Astrocyte of the cerebellum (primary cell): ENCODE data around the gene OR51S1.
"Not testable (repeated sequence)": the region's sequence is repeated elsewhere in the genome, so short reads cannot be mapped to it uniquely, and the experiment has no call there.

Source experiments
- DNase-seq: peaks from one replicate; pipeline ENCODE4 v3.0.0-alpha.2; 2011; ENCODE audit warnings: low read depth
- H3K4me3 ChIP-seq: 2 replicates; pipeline ENCODE4 v1.5.1; 2011; ENCODE audit warnings: mild to moderate bottlenecking, low read depth, low read length, moderate library complexity
- in situ Hi-C: cut with HindIII; loops from 2 replicates; pipeline ENCODE4 v1.10.0; 2017; ENCODE audit warnings: low sequenced_read_pairs
- TF ChIP-seq, protein P1 (sequence below): IDR thresholded peaks from 2 replicates; pipeline ENCODE4 v1.5.1; 2012; ENCODE audit warnings: low read length, low read depth, moderate library complexity, mild to moderate bottlenecking; ENCODE audit errors: missing control alignments

Gene OR51S1

GRCh38 chr11:4882543-4882942, 33.5 kb upstream of the OR51S1 start:
- in situ Hi-C loops, result no loop called here

GRCh38 chr11:4881860-4882500, 33.0 kb upstream of the OR51S1 start, which contains the start of gene OR51T1:
OR51T1 (plus strand) TSS chr11:4881900; CDS start chr11:4881900, 0 bp downstream.
- in situ Hi-C loops, result no loop called here
- peak; percentile 56 for DNase-seq
- TF ChIP-seq, protein P1, sequence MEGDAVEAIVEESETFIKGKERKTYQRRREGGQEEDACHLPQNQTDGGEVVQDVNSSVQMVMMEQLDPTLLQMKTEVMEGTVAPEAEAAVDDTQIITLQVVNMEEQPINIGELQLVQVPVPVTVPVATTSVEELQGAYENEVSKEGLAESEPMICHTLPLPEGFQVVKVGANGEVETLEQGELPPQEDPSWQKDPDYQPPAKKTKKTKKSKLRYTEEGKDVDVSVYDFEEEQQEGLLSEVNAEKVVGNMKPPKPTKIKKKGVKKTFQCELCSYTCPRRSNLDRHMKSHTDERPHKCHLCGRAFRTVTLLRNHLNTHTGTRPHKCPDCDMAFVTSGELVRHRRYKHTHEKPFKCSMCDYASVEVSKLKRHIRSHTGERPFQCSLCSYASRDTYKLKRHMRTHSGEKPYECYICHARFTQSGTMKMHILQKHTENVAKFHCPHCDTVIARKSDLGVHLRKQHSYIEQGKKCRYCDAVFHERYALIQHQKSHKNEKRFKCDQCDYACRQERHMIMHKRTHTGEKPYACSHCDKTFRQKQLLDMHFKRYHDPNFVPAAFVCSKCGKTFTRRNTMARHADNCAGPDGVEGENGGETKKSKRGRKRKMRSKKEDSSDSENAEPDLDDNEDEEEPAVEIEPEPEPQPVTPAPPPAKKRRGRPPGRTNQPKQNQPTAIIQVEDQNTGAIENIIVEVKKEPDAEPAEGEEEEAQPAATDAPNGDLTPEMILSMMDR, result no peak
- no peak within 1 kb of the TSS for H3K4me3 ChIP-seq

More at GRCh38 chr11:4882543-4882942, 33.5 kb upstream of the OR51S1 start:
- DNase-seq, result no peak
- no peak overlapping the region for H3K4me3 ChIP-seq
- TF ChIP-seq, protein P1, result no peak

GRCh38 chr11:4881188-4881587, 32.2 kb upstream of the OR51S1 start:
- TF ChIP-seq, protein P1, result no peak

GRCh38 chr11:4865855-4866254, 16.8 kb upstream of the OR51S1 start:
- in situ Hi-C loops, result no loop called here
- DNase-seq, result no peak
- TF ChIP-seq, protein P1, result no peak
- H3K4me3 ChIP-seq, result no peak overlapping the region

More at GRCh38 chr11:4881188-4881587, 32.2 kb upstream of the OR51S1 start:
- no peak overlapping the region for H3K4me3 ChIP-seq
- in situ Hi-C loops, result no loop called here
- no peak for DNase-seq

DNA sequence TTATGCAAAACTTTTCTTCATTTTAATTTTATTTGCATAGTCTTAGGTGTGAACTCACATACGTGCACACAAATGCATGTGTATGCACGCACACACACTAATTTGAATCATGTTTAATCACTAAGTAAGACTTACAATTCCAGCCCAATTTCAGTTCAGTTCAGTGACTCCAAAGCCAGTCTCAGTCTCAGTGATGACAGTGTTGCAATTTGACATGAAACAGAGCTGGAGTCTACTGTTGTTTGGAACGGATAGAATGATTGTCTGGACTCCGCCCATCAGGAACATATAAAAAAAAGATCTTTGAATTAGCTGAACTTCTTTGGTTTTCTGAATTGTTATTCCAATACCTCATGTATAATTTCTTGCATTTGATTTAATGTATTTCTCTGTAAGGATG, 14.9 kb upstream of the OR51S1 start:
- no peak overlapping the region for H3K4me3 ChIP-seq
- TF ChIP-seq, protein P1, result no peak
- no peak for DNase-seq
- in situ Hi-C loops, result no loop called here

DNA sequence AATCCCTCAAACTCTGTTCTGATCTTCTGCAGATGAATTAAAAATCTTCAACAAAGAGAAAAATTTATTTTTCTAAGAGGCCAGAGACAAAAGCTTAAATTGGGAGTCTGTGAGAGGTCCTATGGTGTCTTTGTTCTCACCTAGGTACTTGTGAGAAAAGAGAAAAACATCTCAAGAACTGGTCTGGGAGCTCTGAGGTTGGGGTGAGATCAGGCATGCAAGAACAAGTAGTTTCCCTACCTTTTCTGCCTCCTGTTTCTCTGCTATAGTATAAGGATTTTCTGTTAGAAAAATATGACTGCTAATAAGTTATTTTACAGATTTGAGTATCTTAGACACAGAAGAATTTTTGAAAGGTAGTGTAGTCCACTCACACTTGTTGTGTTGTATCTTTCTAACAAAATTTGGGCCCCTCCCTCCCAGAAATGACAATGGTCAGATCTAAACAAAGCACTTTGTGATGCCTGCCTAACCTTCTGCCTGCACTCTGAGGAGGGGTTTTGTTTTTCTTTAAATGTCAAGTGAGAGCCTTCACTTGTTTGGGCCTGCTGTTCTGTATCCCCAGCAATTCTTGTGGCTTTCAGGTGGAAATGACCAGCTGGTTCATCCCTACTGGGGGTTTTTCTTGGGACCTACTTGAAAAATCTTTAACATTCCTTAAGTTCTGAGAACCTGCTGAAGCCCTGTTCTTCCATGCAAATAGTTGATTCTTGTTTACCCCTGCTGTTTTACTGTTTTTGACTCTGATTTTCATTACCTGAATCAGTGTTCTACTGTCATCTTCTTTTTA, 13.6 kb upstream of the OR51S1 start:
- TF ChIP-seq, protein P1, result no peak
- H3K4me3 ChIP-seq, result no peak overlapping the region
- in situ Hi-C loops, result no loop called here
- no peak for DNase-seq

GRCh38 chr11:4854286-4854685, 5.3 kb upstream of the OR51S1 start:
- in situ Hi-C loops, DNase-seq, H3K4me3 ChIP-seq: not testable (repeated sequence)
